ENCODE data around the gene NOL3. TPM values are rescaled to one million over a fixed set of nuclear protein-coding genes. Genes with fewer than 3 reads are reported as not detected.
A peak's percentile ranks its signal among the peaks of the same experiment; 100 is the strongest.

NOL3 gene
- total and polyA plus RNA-seq, 9 of the 15 experiments (the other 6 are each of a cell fraction or from before 2014, with no cell fraction given), result 0.45 to 14.0 (median 5.4) TPM

GRCh38 chr16:67184995-67185650 is 14.8 kb downstream of the NOL3 start (continued):
- TF ChIP-seq MEF2A (IDR thresholded peaks at IDR 0.05; ENCODE audit: control insufficient read depth, low read depth, low read length) (no peak), RBM22 (IDR thresholded peaks at IDR 0.05; ENCODE audit: low read depth, low read length, poor library complexity, severe bottlenecking) (no peak), CXXC5 (CRISPR knock-in tag; IDR thresholded peaks at IDR 0.05) (peak; percentile 44), HNRNPLL (IDR thresholded peaks at IDR 0.05; ENCODE audit: low read depth, low read length, poor library complexity, severe bottlenecking) (no peak), TEAD4 (IDR thresholded peaks at IDR 0.05; ENCODE audit: low read length) (no peak), TEAD4 (CRISPR knock-in tag; IDR thresholded peaks at IDR 0.05; ENCODE audit: borderline replicate concordance) (no peak), NFIC (IDR thresholded peaks at IDR 0.05) (peak; percentile 30; the same call in 1 of the 2 replicates), CBFA2T3 (IDR thresholded peaks at IDR 0.05) (no peak), LARP7 (IDR thresholded peaks at IDR 0.05) (no peak), ZNF699 (CRISPR knock-in tag; IDR thresholded peaks at IDR 0.05; ENCODE audit: insufficient replicate concordance) (no peak), MIER1 (IDR thresholded peaks at IDR 0.05; ENCODE audit: low read depth) (peak; percentile 97), CREB3 (tag; conservative IDR thresholded peaks at IDR 0.05; ENCODE audit: low read depth) (no peak), HDAC8 (tag; IDR thresholded peaks at IDR 0.05) (no peak), EWSR1 (IDR thresholded peaks at IDR 0.05; ENCODE audit: borderline replicate concordance, low read depth, partially characterized antibody) (no peak), IRF2 (CRISPR knock-in tag; IDR thresholded peaks at IDR 0.05) (no peak), STAT5B (CRISPR knock-in tag; IDR thresholded peaks at IDR 0.05) (no peak), NRF1 (conservative IDR thresholded peaks at IDR 0.05 in 1 of 2, IDR thresholded peaks at IDR 0.05 in 1 of 2) (no peak; a peak in 1 of 4 replicates), POLR2H (tag; IDR thresholded peaks at IDR 0.05; ENCODE audit: low read depth) (no peak)
- TF ChIP-seq, protein P1, sequence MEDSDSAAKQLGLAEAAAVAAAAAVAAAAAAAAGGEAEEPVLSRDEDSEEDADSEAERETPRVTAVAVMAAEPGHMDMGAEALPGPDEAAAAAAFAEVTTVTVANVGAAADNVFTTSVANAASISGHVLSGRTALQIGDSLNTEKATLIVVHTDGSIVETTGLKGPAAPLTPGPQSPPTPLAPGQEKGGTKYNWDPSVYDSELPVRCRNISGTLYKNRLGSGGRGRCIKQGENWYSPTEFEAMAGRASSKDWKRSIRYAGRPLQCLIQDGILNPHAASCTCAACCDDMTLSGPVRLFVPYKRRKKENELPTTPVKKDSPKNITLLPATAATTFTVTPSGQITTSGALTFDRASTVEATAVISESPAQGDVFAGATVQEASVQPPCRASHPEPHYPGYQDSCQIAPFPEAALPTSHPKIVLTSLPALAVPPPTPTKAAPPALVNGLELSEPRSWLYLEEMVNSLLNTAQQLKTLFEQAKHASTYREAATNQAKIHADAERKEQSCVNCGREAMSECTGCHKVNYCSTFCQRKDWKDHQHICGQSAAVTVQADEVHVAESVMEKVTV (CRISPR knock-in tag; IDR thresholded peaks at IDR 0.05), result peak; percentile 70
- TF ChIP-seq, protein P2, sequence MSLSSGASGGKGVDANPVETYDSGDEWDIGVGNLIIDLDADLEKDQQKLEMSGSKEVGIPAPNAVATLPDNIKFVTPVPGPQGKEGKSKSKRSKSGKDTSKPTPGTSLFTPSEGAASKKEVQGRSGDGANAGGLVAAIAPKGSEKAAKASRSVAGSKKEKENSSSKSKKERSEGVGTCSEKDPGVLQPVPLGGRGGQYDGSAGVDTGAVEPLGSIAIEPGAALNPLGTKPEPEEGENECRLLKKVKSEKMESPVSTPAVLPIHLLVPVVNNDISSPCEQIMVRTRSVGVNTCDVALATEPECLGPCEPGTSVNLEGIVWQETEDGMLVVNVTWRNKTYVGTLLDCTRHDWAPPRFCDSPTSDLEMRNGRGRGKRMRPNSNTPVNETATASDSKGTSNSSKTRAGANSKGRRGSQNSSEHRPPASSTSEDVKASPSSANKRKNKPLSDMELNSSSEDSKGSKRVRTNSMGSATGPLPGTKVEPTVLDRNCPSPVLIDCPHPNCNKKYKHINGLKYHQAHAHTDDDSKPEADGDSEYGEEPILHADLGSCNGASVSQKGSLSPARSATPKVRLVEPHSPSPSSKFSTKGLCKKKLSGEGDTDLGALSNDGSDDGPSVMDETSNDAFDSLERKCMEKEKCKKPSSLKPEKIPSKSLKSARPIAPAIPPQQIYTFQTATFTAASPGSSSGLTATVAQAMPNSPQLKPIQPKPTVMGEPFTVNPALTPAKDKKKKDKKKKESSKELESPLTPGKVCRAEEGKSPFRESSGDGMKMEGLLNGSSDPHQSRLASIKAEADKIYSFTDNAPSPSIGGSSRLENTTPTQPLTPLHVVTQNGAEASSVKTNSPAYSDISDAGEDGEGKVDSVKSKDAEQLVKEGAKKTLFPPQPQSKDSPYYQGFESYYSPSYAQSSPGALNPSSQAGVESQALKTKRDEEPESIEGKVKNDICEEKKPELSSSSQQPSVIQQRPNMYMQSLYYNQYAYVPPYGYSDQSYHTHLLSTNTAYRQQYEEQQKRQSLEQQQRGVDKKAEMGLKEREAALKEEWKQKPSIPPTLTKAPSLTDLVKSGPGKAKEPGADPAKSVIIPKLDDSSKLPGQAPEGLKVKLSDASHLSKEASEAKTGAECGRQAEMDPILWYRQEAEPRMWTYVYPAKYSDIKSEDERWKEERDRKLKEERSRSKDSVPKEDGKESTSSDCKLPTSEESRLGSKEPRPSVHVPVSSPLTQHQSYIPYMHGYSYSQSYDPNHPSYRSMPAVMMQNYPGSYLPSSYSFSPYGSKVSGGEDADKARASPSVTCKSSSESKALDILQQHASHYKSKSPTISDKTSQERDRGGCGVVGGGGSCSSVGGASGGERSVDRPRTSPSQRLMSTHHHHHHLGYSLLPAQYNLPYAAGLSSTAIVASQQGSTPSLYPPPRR (CRISPR knock-in tag; IDR thresholded peaks at IDR 0.05; ENCODE audit: borderline replicate concordance), result no peak; the same call in 1 of the 2 replicates
